Activated naive CD4-positive, alpha-beta T cell treated with anti-CD3 and anti-CD28 coated beads, Interleukin-2, amount 50 U/mL, for 24 hours (primary cell): ENCODE data around the gene SAE1.
A peak's percentile ranks its signal among the peaks of the same experiment; 100 is the strongest.

Source experiments
- H3K27ac Mint-ChIP-seq: one replicate; pipeline ENCODE4 v1.8.0; 2021; ENCODE audit warnings: mild to moderate bottlenecking, mixed read lengths
- H3K27me3 Mint-ChIP-seq: one replicate; pipeline ENCODE4 v1.8.0; 2021; ENCODE audit warnings: mixed read lengths
- H3K36me3 Mint-ChIP-seq: one replicate; pipeline ENCODE4 v1.8.0; 2021; ENCODE audit warnings: mixed read lengths
- H3K4me1 Mint-ChIP-seq: one replicate; pipeline ENCODE4 v1.8.0; 2021; ENCODE audit warnings: mixed read lengths
- H3K4me3 Mint-ChIP-seq: one replicate; pipeline ENCODE4 v1.8.0; 2021; ENCODE audit warnings: mild to moderate bottlenecking, mixed read lengths
- H3K9me3 Mint-ChIP-seq: one replicate; pipeline ENCODE4 v1.8.0; 2021; ENCODE audit warnings: mixed read lengths

Gene SAE1

GRCh38 chr19:47228168-47228936 lies 97.7 kb downstream of the SAE1 start:
- no peaks in the 10 kb centered on the region for H3K27me3 Mint-ChIP-seq

GRCh38 chr19:47228937-47229675 lies 98.5 kb downstream of the SAE1 start:
- Mint-ChIP-seq H3K27ac (no peak overlapping the region), H3K4me3 (no peak overlapping the region), H3K27me3 (no peaks in the 10 kb centered on the region), H3K36me3 (no peaks in the 10 kb centered on the region), H3K9me3 (no peaks in the 10 kb centered on the region), H3K4me1 (peaks cover 33% of the 10 kb centered on the region)

More at GRCh38 chr19:47228168-47228936, 97.7 kb downstream of the SAE1 start:
- Mint-ChIP-seq H3K36me3 (no peaks in the 10 kb centered on the region), H3K27ac (no peak overlapping the region), H3K9me3 (no peaks in the 10 kb centered on the region), H3K4me1 (peaks cover 33% of the 10 kb centered on the region), H3K4me3 (no peak overlapping the region)

DNA sequence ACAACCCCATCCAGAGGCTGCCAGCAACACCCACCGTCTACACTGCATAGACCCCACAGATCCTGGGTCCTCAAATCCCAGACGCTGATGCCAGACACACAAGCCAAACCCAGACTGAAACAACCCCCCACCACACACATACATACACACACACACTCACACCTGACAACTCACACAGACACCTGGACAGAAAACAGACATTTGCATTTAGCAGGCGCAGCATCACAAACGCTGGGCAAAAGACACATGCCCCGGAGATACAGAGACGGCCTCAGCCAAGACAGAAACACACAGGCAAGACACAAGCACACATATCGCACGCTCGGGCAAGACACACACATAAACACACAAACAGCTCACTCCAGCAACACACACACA lies 99.0 kb downstream of the SAE1 start:
- Mint-ChIP-seq H3K36me3 (no peaks in the 10 kb centered on the region), H3K4me3 (no peak overlapping the region), H3K27me3 (no peaks in the 10 kb centered on the region), H3K4me1 (peaks cover 33% of the 10 kb centered on the region), H3K27ac (no peak overlapping the region), H3K9me3 (no peaks in the 10 kb centered on the region)

- H3K4me3 Mint-ChIP-seq = no peak overlapping the region
Measured at GRCh38 chr19:47230054-47230920, 99.7 kb downstream of the SAE1 start.

GRCh38 chr19:47230921-47231214 lies 100.2 kb downstream of the SAE1 start, which contains the start of gene BBC3:
BBC3 (minus strand) TSS chr19:47231199; CDS start chr19:47228431, 2,768 bp downstream.
- H3K4me1 Mint-ChIP-seq = peaks cover 27% of the 10 kb centered on the region
- peak within 1 kb of the TSS; percentile 57 for H3K4me3 Mint-ChIP-seq
- no peaks in the 10 kb centered on the region for H3K27me3 Mint-ChIP-seq
- H3K36me3 Mint-ChIP-seq = no peaks in the 10 kb centered on the region
- H3K27ac Mint-ChIP-seq = peak within 1 kb of the TSS; percentile 73
- no peaks in the 10 kb centered on the region for H3K9me3 Mint-ChIP-seq

More at GRCh38 chr19:47230054-47230920, 99.7 kb downstream of the SAE1 start:
- Mint-ChIP-seq H3K27me3 (no peaks in the 10 kb centered on the region), H3K9me3 (no peaks in the 10 kb centered on the region), H3K27ac (no peak overlapping the region), H3K4me1 (peaks cover 33% of the 10 kb centered on the region), H3K36me3 (no peaks in the 10 kb centered on the region)

- no peaks in the 10 kb centered on the region for H3K36me3 Mint-ChIP-seq
- peak overlapping the region; percentile 57 for H3K4me3 Mint-ChIP-seq
- H3K27ac Mint-ChIP-seq = peak overlapping the region; percentile 73
- H3K4me1 Mint-ChIP-seq = peaks cover 27% of the 10 kb centered on the region
- no peaks in the 10 kb centered on the region for H3K27me3 Mint-ChIP-seq
- no peaks in the 10 kb centered on the region for H3K9me3 Mint-ChIP-seq
Measured at GRCh38 chr19:47231215-47232054, 100.8 kb downstream of the SAE1 start.

DNA sequence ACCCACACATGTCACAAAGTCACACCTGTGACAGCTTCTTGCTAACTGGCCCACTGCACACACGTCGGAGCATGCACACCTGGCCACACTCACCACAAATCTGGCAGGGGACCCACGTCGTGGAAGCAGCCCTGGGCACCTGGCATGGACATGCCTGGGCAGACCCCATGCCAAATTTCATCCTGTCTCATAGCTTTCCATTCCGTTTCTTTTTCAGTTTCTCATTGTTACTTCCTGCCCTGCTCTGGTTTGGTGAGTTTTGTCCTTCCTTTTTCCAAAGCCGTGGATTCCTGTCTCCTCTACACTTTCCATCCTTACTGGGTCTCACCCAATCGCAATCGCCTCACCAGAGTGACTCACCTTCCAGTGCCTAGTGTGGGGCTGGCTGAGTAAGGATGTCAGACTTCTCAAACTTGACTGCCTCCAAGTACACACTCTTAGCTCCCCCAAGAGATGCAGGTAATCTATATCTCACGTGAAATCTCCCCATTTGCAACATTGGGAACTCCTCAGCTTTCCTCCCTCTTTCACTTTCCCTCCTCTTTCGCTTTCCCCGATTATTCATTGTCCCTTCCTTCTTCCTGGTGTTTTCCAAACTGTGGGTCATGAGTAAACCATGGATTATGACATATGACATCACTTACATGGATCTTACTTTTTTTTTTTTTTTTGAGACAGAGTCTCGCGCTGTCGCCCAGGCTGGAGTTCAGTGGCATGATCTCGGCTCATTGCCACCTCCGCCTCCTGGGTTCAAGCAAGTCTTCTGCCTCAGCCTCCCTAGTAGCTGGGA lies 102.0 kb downstream of the SAE1 start:
- Mint-ChIP-seq H3K9me3 (no peaks in the 10 kb centered on the region), H3K27ac (peak overlapping the region; percentile 33), H3K4me3 (peak overlapping the region; percentile 57), H3K36me3 (no peaks in the 10 kb centered on the region), H3K4me1 (peaks cover 20% of the 10 kb centered on the region), H3K27me3 (no peaks in the 10 kb centered on the region)

GRCh38 chr19:47236072-47236675 lies 105.5 kb downstream of the SAE1 start:
- no peak overlapping the region for H3K4me3 Mint-ChIP-seq
- no peaks in the 10 kb centered on the region for H3K36me3 Mint-ChIP-seq

DNA sequence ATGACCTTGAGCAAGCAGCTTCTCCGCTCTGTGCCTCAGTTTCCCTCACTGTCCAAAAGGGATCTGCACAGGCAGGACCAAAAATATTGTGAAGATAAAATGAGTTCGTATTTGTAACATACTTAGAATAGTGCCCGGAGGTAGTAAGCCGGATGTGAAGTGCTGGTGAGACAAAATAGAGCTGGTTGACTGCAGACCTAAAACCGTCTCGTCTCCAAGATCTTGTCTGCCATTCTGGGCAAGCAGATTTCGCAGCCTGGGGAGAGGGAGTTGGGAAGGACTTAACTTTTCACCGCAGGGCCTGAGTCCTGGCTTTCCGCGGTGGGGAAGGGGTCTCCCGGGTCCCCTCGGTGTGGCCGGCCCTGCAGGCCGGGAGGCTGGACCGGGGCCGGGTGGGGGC lies 108.5 kb downstream of the SAE1 start:
- Mint-ChIP-seq H3K4me1 (peaks cover 16% of the 10 kb centered on the region), H3K4me3 (peak overlapping the region; percentile 66), H3K9me3 (no peaks in the 10 kb centered on the region), H3K36me3 (peaks cover 2% of the 10 kb centered on the region), H3K27me3 (no peaks in the 10 kb centered on the region), H3K27ac (peak overlapping the region; percentile 25)

More at GRCh38 chr19:47236072-47236675, 105.5 kb downstream of the SAE1 start:
- H3K27me3 Mint-ChIP-seq = no peaks in the 10 kb centered on the region
- no peaks in the 10 kb centered on the region for H3K9me3 Mint-ChIP-seq
- H3K4me1 Mint-ChIP-seq = peaks cover 33% of the 10 kb centered on the region
- peak overlapping the region; percentile 68 for H3K27ac Mint-ChIP-seq

DNA sequence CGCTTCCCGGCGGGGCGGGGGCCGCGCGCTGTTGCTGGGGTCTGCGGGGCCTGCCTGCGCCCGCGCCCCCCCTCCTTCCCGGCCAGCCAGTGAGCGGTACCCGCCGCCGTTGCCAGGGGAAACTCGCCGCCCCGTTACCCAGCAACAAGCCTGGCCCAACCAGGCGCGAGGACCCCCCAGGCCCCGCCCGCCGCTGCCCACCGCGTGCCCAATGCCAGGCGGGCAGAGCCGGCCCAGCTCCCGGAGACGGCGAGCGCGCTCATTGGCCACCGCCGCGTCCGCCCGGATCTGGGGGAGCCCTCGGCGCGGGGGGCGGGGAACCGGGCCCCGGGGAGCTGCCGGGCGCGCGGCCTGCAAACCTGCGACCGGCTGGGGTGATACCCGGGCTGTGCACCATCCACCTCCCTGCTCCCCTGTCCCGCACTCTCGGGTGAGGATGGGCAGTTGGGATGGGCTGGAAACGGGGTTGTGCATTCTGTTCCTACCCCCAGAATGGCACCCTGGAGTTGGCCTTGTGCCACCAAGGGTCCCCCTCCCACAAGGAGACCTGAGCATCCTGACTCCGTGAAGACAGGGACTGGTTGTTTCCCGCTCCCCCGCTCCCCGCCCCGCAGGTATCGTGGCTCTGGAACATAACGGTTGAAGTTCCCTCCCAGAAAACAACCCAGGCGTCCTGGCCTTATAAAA lies 109.1 kb downstream of the SAE1 start:
- H3K27me3 Mint-ChIP-seq = no peaks in the 10 kb centered on the region
- no peaks in the 10 kb centered on the region for H3K9me3 Mint-ChIP-seq
- H3K4me1 Mint-ChIP-seq = peaks cover 22% of the 10 kb centered on the region
- peaks cover 2% of the 10 kb centered on the region for H3K36me3 Mint-ChIP-seq
- H3K27ac Mint-ChIP-seq = peak overlapping the region; percentile 18
- H3K4me3 Mint-ChIP-seq = peak overlapping the region; percentile 15

- no peaks in the 10 kb centered on the region for H3K27me3 Mint-ChIP-seq
- H3K27ac Mint-ChIP-seq = no peak overlapping the region
- H3K9me3 Mint-ChIP-seq = no peaks in the 10 kb centered on the region
- H3K4me3 Mint-ChIP-seq = peak overlapping the region; percentile 27
- H3K4me1 Mint-ChIP-seq = peaks cover 22% of the 10 kb centered on the region
- H3K36me3 Mint-ChIP-seq = peaks cover 2% of the 10 kb centered on the region
Measured at GRCh38 chr19:47240556-47240955, 109.9 kb downstream of the SAE1 start.

DNA sequence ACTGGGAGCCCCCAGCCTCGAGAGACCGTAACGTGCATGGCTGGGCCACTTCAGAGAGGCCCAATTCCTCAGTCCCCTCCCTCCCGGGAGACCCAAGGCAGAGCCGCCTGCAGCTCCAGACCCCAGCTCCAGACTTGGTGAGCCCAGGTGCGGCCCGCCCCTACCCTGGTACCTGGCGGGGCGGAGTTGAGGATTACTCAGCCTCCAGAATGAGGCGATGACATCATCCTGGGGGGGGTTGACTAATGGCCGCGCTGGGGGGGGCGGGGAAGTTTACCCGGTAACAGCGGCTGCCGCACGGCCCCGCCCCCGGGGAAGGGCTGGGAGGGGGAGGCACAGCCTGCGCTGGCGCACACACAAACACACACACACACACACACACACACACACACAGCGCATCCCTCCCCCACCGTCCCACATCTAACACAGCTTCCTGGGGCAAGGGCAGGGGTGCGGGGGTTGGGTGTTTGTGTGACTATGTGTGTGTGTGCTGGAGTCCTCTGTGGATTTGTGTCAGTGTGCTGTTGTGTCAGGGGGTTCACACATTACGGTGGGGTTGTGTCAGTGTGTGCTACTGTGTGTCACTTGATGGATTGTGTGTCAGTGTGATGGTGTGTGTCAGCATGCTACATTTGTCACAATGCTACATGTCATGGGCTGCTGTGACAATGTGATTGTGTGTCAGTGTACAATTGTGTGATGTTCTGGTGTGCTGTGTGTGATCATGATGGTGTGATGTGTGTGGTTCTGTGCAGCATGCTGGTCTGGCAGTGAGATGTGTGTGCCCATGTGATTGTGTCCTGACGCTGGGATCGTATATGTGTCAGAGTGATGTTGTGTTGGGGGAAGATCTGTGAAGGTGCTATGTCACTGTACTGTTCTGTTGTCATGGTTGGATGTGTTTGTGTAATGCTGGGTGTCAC lies 110.6 kb downstream of the SAE1 start:
- Mint-ChIP-seq H3K27ac (no peak overlapping the region), H3K4me3 (peak overlapping the region; percentile 27), H3K9me3 (no peaks in the 10 kb centered on the region), H3K36me3 (peaks cover 2% of the 10 kb centered on the region), H3K27me3 (no peaks in the 10 kb centered on the region), H3K4me1 (peaks cover 22% of the 10 kb centered on the region)
